Hindlimb muscle (tissue), 1 donor: Measurements from ENCODE around the gene PDGFA. TPM values are rescaled to one million over a fixed set of nuclear protein-coding genes. Genes with fewer than 3 reads are reported as not detected.
A peak's percentile ranks its signal among the peaks of the same experiment; 100 is the strongest.

Experiments used
- DNase-seq: peaks from one replicate; pipeline ENCODE4 v3.0.0-alpha.2; 2013
- polyA plus RNA-seq: library from polyadenylated mRNA; unstranded; fragments of 120-200 nt; gene quantifications from one replicate; pipeline ENCODE4 v1.2.1, GENCODE V29; 2013; ENCODE audit not compliant: insufficient read length

PDGFA gene
- polyA plus RNA-seq, 1 donor = 33.2 TPM

GRCh38 chr7:471866-472639 lies 47.6 kb downstream of the PDGFA start:
- peak; percentile 58 for DNase-seq

GRCh38 chr7:471191-471865 lies 48.3 kb downstream of the PDGFA start:
- DNase-seq = no peak

GRCh38 chr7:469563-469961 lies 50.1 kb downstream of the PDGFA start:
- DNase-seq = no peak

GRCh38 chr7:468681-469562 lies 50.7 kb downstream of the PDGFA start:
- no peak for DNase-seq

- DNase-seq = no peak
These were observed 51.6 kb downstream of the PDGFA start for GRCh38 chr7:467856-468545.

- DNase-seq = no peak
These were observed 52.2 kb downstream of the PDGFA start for GRCh38 chr7:467393-467828.

GRCh38 chr7:466465-467191 lies 53.0 kb downstream of the PDGFA start:
- DNase-seq = no peak

- no peak for DNase-seq
These were observed 53.8 kb downstream of the PDGFA start for GRCh38 chr7:465710-466400.

- peak; percentile 74 for DNase-seq
These were observed 54.9 kb downstream of the PDGFA start for GRCh38 chr7:464454-465401.

GRCh38 chr7:463817-464453 lies 55.7 kb downstream of the PDGFA start:
- DNase-seq = no peak

- no peak for DNase-seq
These were observed 56.3 kb downstream of the PDGFA start for GRCh38 chr7:463362-463781.

GRCh38 chr7:462173-463103 lies 57.2 kb downstream of the PDGFA start:
- DNase-seq = no peak

- no peak for DNase-seq
These were observed 58.0 kb downstream of the PDGFA start for GRCh38 chr7:461453-462172.

GRCh38 chr7:461117-461452 lies 58.6 kb downstream of the PDGFA start:
- DNase-seq = no peak

GRCh38 chr7:460374-461116 lies 59.1 kb downstream of the PDGFA start:
- no peak for DNase-seq

- no peak for DNase-seq
These were observed 59.9 kb downstream of the PDGFA start for GRCh38 chr7:459584-460373.
